Right kidney (tissue), 1 donor: Measurements from ENCODE around the gene CDK6.

Experiments used
- DNase-seq: peaks from one replicate; pipeline ENCODE4 v3.0.0-alpha.2; 2016

Gene CDK6

GRCh38 chr7:92641921-92642511 lies 194.4 kb downstream of the CDK6 start:
- no peak for DNase-seq

- no peak for DNase-seq
Measured at GRCh38 chr7:92639966-92640365, 196.4 kb downstream of the CDK6 start.

- no peak for DNase-seq
Measured at GRCh38 chr7:92639213-92639896, 197.0 kb downstream of the CDK6 start.

- DNase-seq, result no peak
Measured at GRCh38 chr7:92636018-92636560, 200.3 kb downstream of the CDK6 start.

- no peak for DNase-seq
Measured at GRCh38 chr7:92635538-92635937, 200.8 kb downstream of the CDK6 start.

- no peak for DNase-seq
Measured at GRCh38 chr7:92634924-92635519, 201.4 kb downstream of the CDK6 start.

- DNase-seq, result no peak
Measured at GRCh38 chr7:92634205-92634604, 202.2 kb downstream of the CDK6 start.

GRCh38 chr7:92633211-92633906 lies 203.0 kb downstream of the CDK6 start:
- no peak for DNase-seq

- no peak for DNase-seq
Measured at GRCh38 chr7:92632791-92633190, 203.6 kb downstream of the CDK6 start.

GRCh38 chr7:92631850-92632487 lies 204.4 kb downstream of the CDK6 start:
- no peak for DNase-seq

- no peak for DNase-seq
Measured at GRCh38 chr7:92631067-92631849, 205.1 kb downstream of the CDK6 start.

GRCh38 chr7:92629779-92630178 lies 206.6 kb downstream of the CDK6 start:
- DNase-seq, result no peak

GRCh38 chr7:92627956-92628355 lies 208.4 kb downstream of the CDK6 start:
- DNase-seq, result no peak

GRCh38 chr7:92626281-92626809 lies 210.0 kb downstream of the CDK6 start:
- no peak for DNase-seq

- DNase-seq, result no peak
Measured at GRCh38 chr7:92625617-92626016, 210.8 kb downstream of the CDK6 start.

- no peak for DNase-seq
Measured at GRCh38 chr7:92624298-92624996, 211.9 kb downstream of the CDK6 start.

- DNase-seq, result no peak
Measured at GRCh38 chr7:92623544-92623943, 212.8 kb downstream of the CDK6 start.

- DNase-seq, result no peak
Measured at GRCh38 chr7:92622685-92623084, 213.7 kb downstream of the CDK6 start.

GRCh38 chr7:92622030-92622429 lies 214.3 kb downstream of the CDK6 start:
- DNase-seq, result no peak

- DNase-seq, result no peak
Measured at GRCh38 chr7:92621561-92622023, 214.8 kb downstream of the CDK6 start.
